ENCODE results near the gene CWH43. TPM values are rescaled to one million over a fixed set of nuclear protein-coding genes. Genes with fewer than 3 reads are reported as not detected.

Gene CWH43
- polyA plus RNA-seq (2012; ENCODE audit: insufficient read length, low read depth): not detected

DNA sequence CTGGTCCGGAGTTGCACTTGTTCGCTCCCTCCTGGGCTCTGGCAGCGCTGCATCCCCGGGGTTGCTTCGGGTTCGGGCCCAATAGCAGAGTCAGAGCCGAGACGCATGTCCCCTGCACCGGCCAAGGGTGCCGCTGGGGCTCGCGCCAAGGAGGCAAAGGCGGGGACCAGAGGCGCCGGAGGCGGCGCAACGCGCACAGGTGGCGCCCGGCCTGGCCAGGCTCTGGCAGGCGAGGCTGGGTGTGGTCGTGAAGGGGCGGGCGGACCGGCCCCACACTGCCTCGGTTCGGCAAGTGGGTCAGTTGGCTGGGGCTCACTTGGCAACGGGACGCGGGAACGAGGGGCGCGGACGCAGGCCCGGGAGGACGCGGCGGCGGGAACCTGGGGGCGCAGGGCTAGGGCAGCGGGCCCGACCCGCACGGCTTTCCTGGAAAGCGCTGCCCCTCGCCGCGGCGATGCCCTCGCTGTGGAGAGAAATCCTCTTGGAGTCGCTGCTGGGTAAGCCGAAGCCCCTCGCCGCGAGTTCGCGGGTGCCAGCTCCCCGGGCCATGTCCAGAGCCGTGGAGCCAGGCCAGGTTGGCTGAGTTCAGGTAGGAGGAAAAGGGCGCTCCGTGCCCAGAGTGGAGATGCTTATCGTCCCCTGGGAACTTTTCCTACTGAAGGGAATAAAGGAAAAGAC, at the start of gene CWH43:
Gene CWH43, plus strand, starts transcription at position 300 of the 678 bp plus-strand sequence. Its CDS starts 155 bp downstream, at position 455.
- TF ChIP-seq REST (IDR thresholded peaks at IDR 0.05; ENCODE audit: insufficient read depth in 1 of 2, low read depth in 2 of 2, low read length in 2 of 2) (no peak), POLR2AphosphoS5 (IDR thresholded peaks at IDR 0.05; ENCODE audit: low read depth, low read length) (no peak), SIN3A (IDR thresholded peaks at IDR 0.05; ENCODE audit: borderline replicate concordance, insufficient read depth, low read length) (no peak)

DNA sequence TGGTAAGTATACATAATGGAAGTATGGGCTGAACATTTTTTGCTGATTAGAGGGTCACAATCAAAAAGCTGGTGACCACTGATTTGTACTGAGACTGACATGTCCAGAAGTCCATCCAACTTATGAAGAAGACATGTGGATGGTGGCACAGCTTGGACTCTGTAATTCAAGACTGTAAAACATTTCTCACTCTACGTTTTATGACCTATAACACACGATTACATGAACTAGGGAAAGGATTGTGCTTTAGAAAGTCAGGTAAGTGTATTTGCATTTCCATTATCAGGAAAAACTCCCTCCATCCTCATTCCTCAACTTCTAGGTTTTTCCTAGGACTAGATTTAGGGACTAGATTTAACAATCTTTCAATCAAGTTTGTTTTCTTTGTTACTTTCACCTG, 49.0 kb upstream of the CWH43 start:
- TF ChIP-seq TAF1 (IDR thresholded peaks at IDR 0.05; ENCODE audit: borderline replicate concordance, insufficient read depth, low read length): no peak
- no peak for TF ChIP-seq POLR2AphosphoS5 (IDR thresholded peaks at IDR 0.05; ENCODE audit: low read depth, low read length)
- no peak for TF ChIP-seq SIN3A (IDR thresholded peaks at IDR 0.05; ENCODE audit: borderline replicate concordance, insufficient read depth, low read length)
- TF ChIP-seq REST (IDR thresholded peaks at IDR 0.05; ENCODE audit: insufficient read depth in 1 of 2, low read depth in 2 of 2, low read length in 2 of 2): no peak
- no peak for TF ChIP-seq FOXP2 (optimal IDR thresholded peaks at IDR 0.05; ENCODE audit: borderline replicate concordance, extremely low read depth, extremely low read length, insufficient read depth)

- TF ChIP-seq TAF1 (IDR thresholded peaks at IDR 0.05; ENCODE audit: borderline replicate concordance, insufficient read depth, low read length) (no peak), REST (IDR thresholded peaks at IDR 0.05; ENCODE audit: insufficient read depth in 1 of 2, low read depth in 2 of 2, low read length in 2 of 2) (no peak), SIN3A (IDR thresholded peaks at IDR 0.05; ENCODE audit: borderline replicate concordance, insufficient read depth, low read length) (no peak), FOXP2 (optimal IDR thresholded peaks at IDR 0.05; ENCODE audit: borderline replicate concordance, extremely low read depth, extremely low read length, insufficient read depth) (no peak), POLR2AphosphoS5 (IDR thresholded peaks at IDR 0.05; ENCODE audit: low read depth, low read length) (no peak)
Measured at GRCh38 chr4:48938831-48939230, 47.2 kb upstream of the CWH43 start.

- TF ChIP-seq SIN3A (IDR thresholded peaks at IDR 0.05; ENCODE audit: borderline replicate concordance, insufficient read depth, low read length) (no peak), FOXP2 (optimal IDR thresholded peaks at IDR 0.05; ENCODE audit: borderline replicate concordance, extremely low read depth, extremely low read length, insufficient read depth) (no peak), REST (IDR thresholded peaks at IDR 0.05; ENCODE audit: insufficient read depth in 1 of 2, low read depth in 2 of 2, low read length in 2 of 2) (no peak), POLR2AphosphoS5 (IDR thresholded peaks at IDR 0.05; ENCODE audit: low read depth, low read length) (no peak), TAF1 (IDR thresholded peaks at IDR 0.05; ENCODE audit: borderline replicate concordance, insufficient read depth, low read length) (no peak)
Measured at GRCh38 chr4:48939785-48940184, 46.3 kb upstream of the CWH43 start.
